ENCODE results near the gene ARHGEF12. TPM values are rescaled to one million over a fixed set of nuclear protein-coding genes. Genes with fewer than 3 reads are reported as not detected.

The ARHGEF12 gene
- total and polyA plus RNA-seq, 10 of the 15 experiments (the other 5 are each of a cell fraction or from before 2014, with no cell fraction given), result 2.7 to 40.8 (median 20.9) TPM

DNA sequence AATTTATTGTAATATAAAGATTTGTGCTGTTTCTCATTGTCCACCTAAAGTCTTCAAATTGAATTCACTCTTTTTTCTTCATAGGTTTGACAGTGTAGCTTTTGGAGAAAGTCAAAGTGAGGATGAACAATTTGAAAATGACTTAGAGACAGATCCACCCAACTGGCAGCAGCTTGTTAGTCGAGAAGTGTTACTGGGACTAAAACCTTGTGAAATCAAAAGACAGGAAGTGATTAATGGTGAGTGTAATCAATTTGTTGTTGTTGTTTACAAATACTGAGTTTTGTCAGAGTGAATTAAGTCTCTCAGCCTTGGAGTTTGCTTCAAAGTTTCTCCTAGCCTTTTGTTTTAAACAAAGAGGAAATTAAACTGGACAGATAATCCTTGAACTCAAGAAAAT is 121.8 kb downstream of the ARHGEF12 start:
- FAIRE-seq (no peak), DNase-seq (ENCODE audit: low read depth, low spot score) (no peak), ATAC-seq (no peak)
- Histone ChIP-seq H3K9ac (ENCODE audit: control insufficient read depth, insufficient read depth, low read length) (no peak overlapping the region), H3K27me3 (replicated peaks in 1 of 2; ENCODE audit: control insufficient read depth in 2 of 2, insufficient read depth in 2 of 2, low read length in 1 of 2) (no peaks in the 10 kb centered on the region), H2AFZ (ENCODE audit: control insufficient read depth, low read depth, low read length) (no peak overlapping the region), H3K4me2 (ENCODE audit: control insufficient read depth, insufficient read depth) (no peak overlapping the region), H3K79me2 (ENCODE audit: control insufficient read depth, insufficient read depth, low read length) (no peaks in the 10 kb centered on the region), H3K4me3 (no peak overlapping the region), H3K36me3 (ENCODE audit: control insufficient read depth in 2 of 2, insufficient read depth in 2 of 2, low read length in 1 of 2) (peaks cover 2 to 9% of the 10 kb centered on the region in 2 experiments; a peak in 3 of 4 replicates), H3K4me1 (ENCODE audit: control insufficient read depth, insufficient read depth, low read length) (no peaks in the 10 kb centered on the region), H3K9me3 (replicated peaks; ENCODE audit: control insufficient read depth, insufficient read depth, low read length) (no peaks in the 10 kb centered on the region), H3K27ac (ENCODE audit: control insufficient read depth, insufficient read depth) (no peak overlapping the region), H4K20me1 (ENCODE audit: control insufficient read depth, insufficient read depth) (no peaks in the 10 kb centered on the region)
- WGBS (ENCODE audit: insufficient coverage, insufficient replicate concordance, low lambda C conversion rate, missing lambda C conversion rate), result 82% methylated on average over 1 of the region's 1 CpG
- POLR2A ChIA-PET, result no interaction called here
- TF ChIP-seq IKZF2 (IDR thresholded peaks at IDR 0.05) (no peak), NR2C1 (IDR thresholded peaks at IDR 0.05) (no peak), SREBF2 (IDR thresholded peaks at IDR 0.05; ENCODE audit: low read length) (no peak), SMC3 (IDR thresholded peaks at IDR 0.05; ENCODE audit: borderline replicate concordance, low read length) (no peak)
- TF ChIP-seq, protein P1, sequence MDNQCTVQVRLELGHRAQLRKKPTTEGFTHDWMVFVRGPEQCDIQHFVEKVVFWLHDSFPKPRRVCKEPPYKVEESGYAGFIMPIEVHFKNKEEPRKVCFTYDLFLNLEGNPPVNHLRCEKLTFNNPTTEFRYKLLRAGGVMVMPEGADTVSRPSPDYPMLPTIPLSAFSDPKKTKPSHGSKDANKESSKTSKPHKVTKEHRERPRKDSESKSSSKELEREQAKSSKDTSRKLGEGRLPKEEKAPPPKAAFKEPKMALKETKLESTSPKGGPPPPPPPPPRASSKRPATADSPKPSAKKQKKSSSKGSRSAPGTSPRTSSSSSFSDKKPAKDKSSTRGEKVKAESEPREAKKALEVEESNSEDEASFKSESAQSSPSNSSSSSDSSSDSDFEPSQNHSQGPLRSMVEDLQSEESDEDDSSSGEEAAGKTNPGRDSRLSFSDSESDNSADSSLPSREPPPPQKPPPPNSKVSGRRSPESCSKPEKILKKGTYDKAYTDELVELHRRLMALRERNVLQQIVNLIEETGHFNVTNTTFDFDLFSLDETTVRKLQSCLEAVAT (IDR thresholded peaks at IDR 0.05), result no peak
- TF ChIP-seq, protein P2, sequence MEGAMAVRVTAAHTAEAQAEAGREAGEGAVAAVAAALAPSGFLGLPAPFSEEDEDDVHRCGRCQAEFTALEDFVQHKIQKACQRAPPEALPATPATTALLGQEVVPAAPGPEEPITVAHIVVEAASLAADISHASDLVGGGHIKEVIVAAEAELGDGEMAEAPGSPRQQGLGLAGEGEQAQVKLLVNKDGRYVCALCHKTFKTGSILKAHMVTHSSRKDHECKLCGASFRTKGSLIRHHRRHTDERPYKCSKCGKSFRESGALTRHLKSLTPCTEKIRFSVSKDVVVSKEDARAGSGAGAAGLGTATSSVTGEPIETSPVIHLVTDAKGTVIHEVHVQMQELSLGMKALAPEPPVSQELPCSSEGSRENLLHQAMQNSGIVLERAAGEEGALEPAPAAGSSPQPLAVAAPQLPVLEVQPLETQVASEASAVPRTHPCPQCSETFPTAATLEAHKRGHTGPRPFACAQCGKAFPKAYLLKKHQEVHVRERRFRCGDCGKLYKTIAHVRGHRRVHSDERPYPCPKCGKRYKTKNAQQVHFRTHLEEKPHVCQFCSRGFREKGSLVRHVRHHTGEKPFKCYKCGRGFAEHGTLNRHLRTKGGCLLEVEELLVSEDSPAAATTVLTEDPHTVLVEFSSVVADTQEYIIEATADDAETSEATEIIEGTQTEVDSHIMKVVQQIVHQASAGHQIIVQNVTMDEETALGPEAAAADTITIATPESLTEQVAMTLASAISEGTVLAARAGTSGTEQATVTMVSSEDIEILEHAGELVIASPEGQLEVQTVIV (IDR thresholded peaks at IDR 0.05; ENCODE audit: borderline replicate concordance, partially characterized antibody), result no peak
- TF ChIP-seq, protein P3, sequence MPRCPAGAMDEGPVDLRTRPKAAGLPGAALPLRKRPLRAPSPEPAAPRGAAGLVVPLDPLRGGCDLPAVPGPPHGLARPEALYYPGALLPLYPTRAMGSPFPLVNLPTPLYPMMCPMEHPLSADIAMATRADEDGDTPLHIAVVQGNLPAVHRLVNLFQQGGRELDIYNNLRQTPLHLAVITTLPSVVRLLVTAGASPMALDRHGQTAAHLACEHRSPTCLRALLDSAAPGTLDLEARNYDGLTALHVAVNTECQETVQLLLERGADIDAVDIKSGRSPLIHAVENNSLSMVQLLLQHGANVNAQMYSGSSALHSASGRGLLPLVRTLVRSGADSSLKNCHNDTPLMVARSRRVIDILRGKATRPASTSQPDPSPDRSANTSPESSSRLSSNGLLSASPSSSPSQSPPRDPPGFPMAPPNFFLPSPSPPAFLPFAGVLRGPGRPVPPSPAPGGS (IDR thresholded peaks at IDR 0.05; ENCODE audit: borderline replicate concordance, insufficient read depth, low read depth, low read length, poor library complexity, severe bottlenecking), result no peak
- intact Hi-C loops (cut with micrococcal nuclease; ENCODE audit: unreplicated experiment), result no loop called here
- SMC1A ChIA-PET (ENCODE audit: uncharacterized antibody, unreplicated experiment), result interaction anchor here (1.0 to 1.6 kb wide), 3 partner anchors 9 to 30 kb away, joined by 3 to 5 read pairs (median 4); no protein-coding TSS in a partner anchor
- CTCF ChIA-PET, result interaction anchor here (1.1 to 2.5 kb wide), 6 partner anchors 19 to 155 kb away, joined by 3 to 8 read pairs (median 4); no protein-coding TSS in a partner anchor
- no TSS peak for BruUV-seq (replicated peaks)
- in situ Hi-C loops (cut with MboI), result no loop called here
- RAD21 ChIA-PET (ENCODE audit: unreplicated experiment), result no interaction called here
